ENCODE measurements around the gene CLSTN2.

DNA sequence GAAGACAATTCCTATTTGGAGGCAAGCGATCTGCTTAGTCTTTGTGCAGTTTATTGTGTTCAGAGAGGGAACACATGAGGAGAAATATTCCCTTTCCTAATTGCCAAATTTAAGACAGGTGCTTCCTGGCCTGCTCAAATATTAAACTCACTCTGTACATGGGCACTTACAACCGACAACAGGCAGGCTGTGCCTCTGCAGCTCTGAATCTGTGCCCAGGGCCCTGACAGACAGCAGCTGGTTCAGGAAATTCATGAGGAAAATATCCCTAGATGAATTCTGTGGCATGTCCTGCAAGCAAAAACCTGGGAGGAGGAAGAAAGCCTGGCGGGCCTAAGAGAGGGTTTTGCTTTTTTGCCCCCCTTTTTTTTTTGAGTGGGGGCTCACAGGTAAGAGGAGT is 573.6 kb downstream of the CLSTN2 start:
- TF ChIP-seq, protein P1, sequence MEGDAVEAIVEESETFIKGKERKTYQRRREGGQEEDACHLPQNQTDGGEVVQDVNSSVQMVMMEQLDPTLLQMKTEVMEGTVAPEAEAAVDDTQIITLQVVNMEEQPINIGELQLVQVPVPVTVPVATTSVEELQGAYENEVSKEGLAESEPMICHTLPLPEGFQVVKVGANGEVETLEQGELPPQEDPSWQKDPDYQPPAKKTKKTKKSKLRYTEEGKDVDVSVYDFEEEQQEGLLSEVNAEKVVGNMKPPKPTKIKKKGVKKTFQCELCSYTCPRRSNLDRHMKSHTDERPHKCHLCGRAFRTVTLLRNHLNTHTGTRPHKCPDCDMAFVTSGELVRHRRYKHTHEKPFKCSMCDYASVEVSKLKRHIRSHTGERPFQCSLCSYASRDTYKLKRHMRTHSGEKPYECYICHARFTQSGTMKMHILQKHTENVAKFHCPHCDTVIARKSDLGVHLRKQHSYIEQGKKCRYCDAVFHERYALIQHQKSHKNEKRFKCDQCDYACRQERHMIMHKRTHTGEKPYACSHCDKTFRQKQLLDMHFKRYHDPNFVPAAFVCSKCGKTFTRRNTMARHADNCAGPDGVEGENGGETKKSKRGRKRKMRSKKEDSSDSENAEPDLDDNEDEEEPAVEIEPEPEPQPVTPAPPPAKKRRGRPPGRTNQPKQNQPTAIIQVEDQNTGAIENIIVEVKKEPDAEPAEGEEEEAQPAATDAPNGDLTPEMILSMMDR (conservative IDR thresholded peaks at IDR 0.05; ENCODE audit: low read depth, low read length), result no peak
- TF ChIP-seq RAD21 (IDR thresholded peaks at IDR 0.05; ENCODE audit: low read length) (no peak), SMC3 (IDR thresholded peaks at IDR 0.05; ENCODE audit: low read depth, low read length) (no peak), POLR2A (IDR thresholded peaks at IDR 0.05; ENCODE audit: low read depth, low read length) (no peak), MXI1 (IDR thresholded peaks at IDR 0.05; ENCODE audit: borderline replicate concordance, low read depth, low read length) (no peak), RFX5 (IDR thresholded peaks at IDR 0.05; ENCODE audit: low read depth, low read length) (no peak), MAFK (IDR thresholded peaks at IDR 0.05; ENCODE audit: low read depth, low read length) (no peak)

Data from IMR-90 (cell line).